ENCODE results near the gene AHDC1. TPM values are rescaled to one million over a fixed set of nuclear protein-coding genes. Genes with fewer than 3 reads are reported as not detected.

The AHDC1 gene, protein sequence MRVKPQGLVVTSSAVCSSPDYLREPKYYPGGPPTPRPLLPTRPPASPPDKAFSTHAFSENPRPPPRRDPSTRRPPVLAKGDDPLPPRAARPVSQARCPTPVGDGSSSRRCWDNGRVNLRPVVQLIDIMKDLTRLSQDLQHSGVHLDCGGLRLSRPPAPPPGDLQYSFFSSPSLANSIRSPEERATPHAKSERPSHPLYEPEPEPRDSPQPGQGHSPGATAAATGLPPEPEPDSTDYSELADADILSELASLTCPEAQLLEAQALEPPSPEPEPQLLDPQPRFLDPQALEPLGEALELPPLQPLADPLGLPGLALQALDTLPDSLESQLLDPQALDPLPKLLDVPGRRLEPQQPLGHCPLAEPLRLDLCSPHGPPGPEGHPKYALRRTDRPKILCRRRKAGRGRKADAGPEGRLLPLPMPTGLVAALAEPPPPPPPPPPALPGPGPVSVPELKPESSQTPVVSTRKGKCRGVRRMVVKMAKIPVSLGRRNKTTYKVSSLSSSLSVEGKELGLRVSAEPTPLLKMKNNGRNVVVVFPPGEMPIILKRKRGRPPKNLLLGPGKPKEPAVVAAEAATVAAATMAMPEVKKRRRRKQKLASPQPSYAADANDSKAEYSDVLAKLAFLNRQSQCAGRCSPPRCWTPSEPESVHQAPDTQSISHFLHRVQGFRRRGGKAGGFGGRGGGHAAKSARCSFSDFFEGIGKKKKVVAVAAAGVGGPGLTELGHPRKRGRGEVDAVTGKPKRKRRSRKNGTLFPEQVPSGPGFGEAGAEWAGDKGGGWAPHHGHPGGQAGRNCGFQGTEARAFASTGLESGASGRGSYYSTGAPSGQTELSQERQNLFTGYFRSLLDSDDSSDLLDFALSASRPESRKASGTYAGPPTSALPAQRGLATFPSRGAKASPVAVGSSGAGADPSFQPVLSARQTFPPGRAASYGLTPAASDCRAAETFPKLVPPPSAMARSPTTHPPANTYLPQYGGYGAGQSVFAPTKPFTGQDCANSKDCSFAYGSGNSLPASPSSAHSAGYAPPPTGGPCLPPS (N-terminal part only)
- 24.5 and 37.7 TPM in 2 replicates for total RNA-seq

DNA sequence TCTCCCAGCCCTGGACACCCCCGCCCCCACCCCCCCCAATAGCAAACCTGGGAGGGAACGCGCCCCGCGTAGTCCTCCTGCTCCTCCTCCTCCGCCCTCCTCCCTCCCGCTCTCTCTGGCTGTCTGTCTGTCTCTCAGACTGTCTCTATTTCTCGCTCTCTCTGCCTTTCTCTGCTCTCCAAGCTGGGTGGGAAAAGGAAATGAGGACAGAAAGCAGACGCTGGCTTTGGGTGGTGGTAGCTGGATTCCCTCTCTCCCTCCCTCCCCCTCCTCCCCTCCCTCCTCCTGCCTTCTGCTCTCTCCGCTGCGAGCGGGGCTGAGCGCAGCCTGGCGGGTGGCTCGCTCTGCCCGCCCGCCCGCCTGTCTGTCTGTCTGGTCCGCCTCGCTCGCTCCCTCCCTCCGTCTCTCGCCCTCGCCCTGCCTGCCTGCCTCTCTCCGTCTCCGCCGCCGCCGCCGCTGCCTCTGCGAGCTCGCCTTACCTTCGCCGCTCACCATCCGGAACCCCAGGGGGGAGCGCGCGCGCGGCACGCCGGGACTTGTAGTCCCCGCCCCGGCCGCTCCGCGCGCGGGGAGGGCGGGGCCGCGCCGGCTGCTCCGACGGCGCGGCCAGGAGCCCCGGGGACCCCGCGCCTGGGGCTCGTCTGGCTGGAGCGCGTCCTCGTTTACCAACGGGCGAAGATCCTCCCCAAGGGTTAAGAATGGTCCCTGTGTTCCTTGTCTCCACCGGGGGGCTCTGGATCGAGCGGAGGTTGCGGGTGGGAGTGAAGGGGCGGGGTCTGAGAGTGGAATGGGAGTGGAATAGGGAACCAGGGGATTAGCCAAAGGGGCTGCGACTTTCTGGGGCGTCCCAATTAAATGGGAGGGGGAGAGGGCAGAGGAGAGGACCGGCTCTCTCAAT lies at the start of gene AHDC1:
Gene AHDC1, minus strand, starts transcription at position 464 of the 898 bp plus-strand sequence. CDS start 52,029 bp downstream, outside the sequence.

DNA sequence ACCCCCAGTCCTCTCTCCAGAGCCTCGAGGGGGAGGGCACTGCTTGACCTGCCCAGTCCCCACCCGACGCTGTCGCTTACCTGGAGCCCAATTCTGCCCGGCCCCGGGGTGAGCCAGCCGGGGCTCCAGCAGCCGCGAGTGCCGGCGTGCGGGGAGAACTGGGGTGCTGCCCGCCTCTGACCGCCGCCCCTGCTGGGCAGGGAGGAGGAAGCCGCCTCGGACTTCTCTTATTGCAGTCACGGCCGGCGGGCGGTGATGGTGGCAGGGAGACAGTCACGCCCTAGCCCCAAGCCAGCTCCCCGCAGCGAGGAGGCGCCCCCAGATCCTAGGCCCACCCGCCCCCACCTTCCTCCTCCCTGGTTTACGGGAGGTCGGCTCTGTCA lies 31.0 kb upstream of the AHDC1 start, which contains the start of gene FGR:
Gene FGR, minus strand, starts transcription at position 201 of the 383 bp plus-strand sequence. CDS start 11,269 bp downstream, outside the sequence.

DNA sequence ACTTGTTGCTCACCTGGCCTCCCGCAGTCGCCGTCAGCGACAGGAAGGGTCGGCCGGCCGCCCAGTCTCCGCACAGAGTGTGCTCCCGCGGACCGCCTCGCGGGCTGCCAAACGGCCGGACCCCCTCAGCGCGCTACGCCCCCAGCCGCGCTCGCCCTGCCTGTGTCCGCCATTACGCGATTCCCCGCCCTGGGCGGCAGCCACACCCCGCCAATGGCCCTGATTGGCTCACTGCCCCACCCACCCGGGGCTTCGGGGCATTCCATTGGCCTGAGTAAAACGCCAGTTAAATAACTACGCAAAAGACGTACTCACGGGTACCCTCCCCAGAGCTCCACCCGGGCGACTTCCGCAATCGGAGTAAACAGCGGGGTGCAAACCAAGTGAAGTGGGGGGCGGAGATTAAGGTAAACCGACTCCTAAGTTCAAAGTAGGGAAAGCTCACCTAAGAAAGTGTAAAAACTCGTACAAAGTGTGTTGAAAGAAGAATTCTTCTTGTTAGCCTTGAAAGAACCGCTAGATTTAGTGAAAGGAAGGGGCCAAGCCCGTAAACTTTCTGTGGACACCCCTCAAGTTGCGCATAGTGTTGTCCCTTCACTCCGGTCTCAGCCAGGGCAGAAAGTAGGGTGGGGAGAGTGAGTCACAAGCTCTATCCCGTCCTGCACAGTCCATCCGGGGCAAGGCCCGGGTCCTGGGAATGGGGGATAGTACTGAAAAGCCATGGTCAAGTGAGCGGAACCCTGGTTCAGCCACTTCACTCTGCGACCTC lies 113.8 kb downstream of the AHDC1 start, which contains the start of gene WASF2:
Gene WASF2, minus strand, starts transcription at position 195 of the 769 bp plus-strand sequence. CDS start 61,277 bp downstream, outside the sequence.

Other genes with a start within 250 kb of the AHDC1 start
- gene MAP3K6, start 237.2 kb downstream of the AHDC1 start, total RNA-seq = 29.2 and 45.2 TPM in 2 replicates
- gene FCN3, start 229.3 kb downstream of the AHDC1 start, total RNA-seq = 2.2 TPM in 1 of 2 replicates, not detected in the other
- 6.3 and 7.2 TPM in 2 replicates for gene CD164L2, start 220.8 kb downstream of the AHDC1 start, total RNA-seq
- 0.14 and 2.0 TPM in 2 replicates for gene GPR3, start 211.5 kb downstream of the AHDC1 start, total RNA-seq
- gene WASF2, start 114.0 kb downstream of the AHDC1 start, total RNA-seq = 47.9 and 62.5 TPM in 2 replicates
- gene FGR, start 31.0 kb upstream of the AHDC1 start, total RNA-seq = not detected in 2 replicates
- 5.1 and 7.6 TPM in 2 replicates for gene IFI6, start 68.0 kb upstream of the AHDC1 start, total RNA-seq
- 6.3 and 9.8 TPM in 2 replicates for gene FAM76A, start 121.8 kb upstream of the AHDC1 start, total RNA-seq
- gene STX12, start 169.1 kb upstream of the AHDC1 start, total RNA-seq = 30.5 and 35.0 TPM in 2 replicates
- gene PPP1R8, start 226.6 kb upstream of the AHDC1 start, total RNA-seq = 32.8 and 33.2 TPM in 2 replicates

Data from airway epithelial cell (primary cell).